ENCODE results near the gene NUBPL. TPM values are rescaled to one million over a fixed set of nuclear protein-coding genes. Genes with fewer than 3 reads are reported as not detected.

The NUBPL gene
- 35.1 and 50.2 TPM in 2 replicates for total RNA-seq (2014; rRNA removed; shearing (Covaris generic); ENCODE audit: low replicate concordance)

GRCh38 chr14:31561155-31561846 lies at the start of gene NUBPL:
TSS of gene NUBPL (plus strand) at chr14:31561404. CDS start at chr14:31561440, 36 bp downstream.
- peak within 1 kb of the TSS; percentile 78 for H2AFZ ChIP-seq (ENCODE audit: low read length)
- peak within 1 kb of the TSS; percentile 69 for H3K27ac ChIP-seq (ENCODE audit: low read length)
- peak within 1 kb of the TSS; percentile 75 for H3K9ac ChIP-seq (ENCODE audit: low read length)
- H3K36me3 ChIP-seq (ENCODE audit: insufficient read depth, low read length) = peaks cover 7% of the 10 kb centered on the region; the same call in 1 of the 2 replicates
- no peaks in the 10 kb centered on the region for H3K27me3 ChIP-seq (ENCODE audit: low read length)
- H3K4me1 ChIP-seq (ENCODE audit: low read length) = peaks cover 33% of the 10 kb centered on the region
- peak within 1 kb of the TSS; percentile 74 for H3K4me3 ChIP-seq (ENCODE audit: low read length)
- peak within 1 kb of the TSS; percentile 82 for H3K4me2 ChIP-seq (ENCODE audit: low read depth, low read length, poor library complexity, severe bottlenecking)
- H3K9me3 ChIP-seq (ENCODE audit: low read length) = no peaks in the 10 kb centered on the region
- H4K20me1 ChIP-seq (ENCODE audit: insufficient read depth, low read depth, low read length) = no peaks in the 10 kb centered on the region
- DNase-seq = peak; percentile 100
- H3K79me2 ChIP-seq (ENCODE audit: low read length) = peaks cover 25% of the 10 kb centered on the region
- H3K9me2 ChIP-seq (replicated peaks; ENCODE audit: insufficient read depth, low read length) = no peaks in the 10 kb centered on the region

GRCh38 chr14:31527087-31527486 lies 34.1 kb upstream of the NUBPL start:
- H3K4me1 ChIP-seq (ENCODE audit: low read length) = no peaks in the 10 kb centered on the region
- H3K36me3 ChIP-seq (ENCODE audit: insufficient read depth, low read length) = no peaks in the 10 kb centered on the region
- H3K79me2 ChIP-seq (ENCODE audit: low read length) = no peaks in the 10 kb centered on the region
- H2AFZ ChIP-seq (ENCODE audit: low read length) = no peak overlapping the region
- H3K9ac ChIP-seq (ENCODE audit: low read length) = no peak overlapping the region
- H3K4me2 ChIP-seq (ENCODE audit: low read depth, low read length, poor library complexity, severe bottlenecking) = no peak overlapping the region
- no peaks in the 10 kb centered on the region for H3K9me3 ChIP-seq (ENCODE audit: low read length)
- H3K27me3 ChIP-seq (ENCODE audit: low read length) = no peaks in the 10 kb centered on the region
- no peaks in the 10 kb centered on the region for H3K9me2 ChIP-seq (replicated peaks; ENCODE audit: insufficient read depth, low read length)
- H4K20me1 ChIP-seq (ENCODE audit: insufficient read depth, low read depth, low read length) = no peaks in the 10 kb centered on the region
- DNase-seq = no peak
- H3K4me3 ChIP-seq (ENCODE audit: low read length) = no peak overlapping the region
- H3K27ac ChIP-seq (ENCODE audit: low read length) = no peak overlapping the region

GRCh38 chr14:31527546-31527945 lies 33.7 kb upstream of the NUBPL start:
- no peak overlapping the region for H3K9ac ChIP-seq (ENCODE audit: low read length)
- no peak overlapping the region for H3K4me2 ChIP-seq (ENCODE audit: low read depth, low read length, poor library complexity, severe bottlenecking)
- H2AFZ ChIP-seq (ENCODE audit: low read length) = no peak overlapping the region
- no peak overlapping the region for H3K27ac ChIP-seq (ENCODE audit: low read length)
- no peaks in the 10 kb centered on the region for H3K9me3 ChIP-seq (ENCODE audit: low read length)
- H3K9me2 ChIP-seq (replicated peaks; ENCODE audit: insufficient read depth, low read length) = no peaks in the 10 kb centered on the region
- DNase-seq = no peak
- no peaks in the 10 kb centered on the region for H3K27me3 ChIP-seq (ENCODE audit: low read length)
- no peak overlapping the region for H3K4me3 ChIP-seq (ENCODE audit: low read length)
- H3K79me2 ChIP-seq (ENCODE audit: low read length) = no peaks in the 10 kb centered on the region
- no peaks in the 10 kb centered on the region for H3K4me1 ChIP-seq (ENCODE audit: low read length)
- no peaks in the 10 kb centered on the region for H4K20me1 ChIP-seq (ENCODE audit: insufficient read depth, low read depth, low read length)
- no peaks in the 10 kb centered on the region for H3K36me3 ChIP-seq (ENCODE audit: insufficient read depth, low read length)

- Histone ChIP-seq H3K4me3 (ENCODE audit: low read length) (no peak overlapping the region), H2AFZ (ENCODE audit: low read length) (no peak overlapping the region), H3K27ac (ENCODE audit: low read length) (no peak overlapping the region), H3K79me2 (ENCODE audit: low read length) (no peaks in the 10 kb centered on the region), H3K36me3 (ENCODE audit: insufficient read depth, low read length) (no peaks in the 10 kb centered on the region), H3K4me1 (ENCODE audit: low read length) (no peaks in the 10 kb centered on the region), H3K9ac (ENCODE audit: low read length) (no peak overlapping the region), H3K27me3 (ENCODE audit: low read length) (no peaks in the 10 kb centered on the region), H3K4me2 (ENCODE audit: low read depth, low read length, poor library complexity, severe bottlenecking) (no peak overlapping the region), H4K20me1 (ENCODE audit: insufficient read depth, low read depth, low read length) (no peaks in the 10 kb centered on the region), H3K9me3 (ENCODE audit: low read length) (no peaks in the 10 kb centered on the region), H3K9me2 (replicated peaks; ENCODE audit: insufficient read depth, low read length) (no peaks in the 10 kb centered on the region)
- no peak for DNase-seq
Measured at GRCh38 chr14:31529053-31529452, 32.2 kb upstream of the NUBPL start.

- Histone ChIP-seq H3K27ac (ENCODE audit: low read length) (no peak overlapping the region), H3K4me3 (ENCODE audit: low read length) (no peak overlapping the region), H3K9ac (ENCODE audit: low read length) (no peak overlapping the region), H4K20me1 (ENCODE audit: insufficient read depth, low read depth, low read length) (no peaks in the 10 kb centered on the region), H3K4me1 (ENCODE audit: low read length) (no peaks in the 10 kb centered on the region), H3K4me2 (ENCODE audit: low read depth, low read length, poor library complexity, severe bottlenecking) (no peak overlapping the region), H3K9me2 (replicated peaks; ENCODE audit: insufficient read depth, low read length) (no peaks in the 10 kb centered on the region), H3K36me3 (ENCODE audit: insufficient read depth, low read length) (no peaks in the 10 kb centered on the region), H3K27me3 (ENCODE audit: low read length) (no peaks in the 10 kb centered on the region), H3K79me2 (ENCODE audit: low read length) (no peaks in the 10 kb centered on the region), H3K9me3 (ENCODE audit: low read length) (no peaks in the 10 kb centered on the region), H2AFZ (ENCODE audit: low read length) (no peak overlapping the region)
- DNase-seq = no peak
Measured at GRCh38 chr14:31530136-31530535, 31.1 kb upstream of the NUBPL start.

- Histone ChIP-seq H4K20me1 (ENCODE audit: insufficient read depth, low read depth, low read length) (no peaks in the 10 kb centered on the region), H3K4me2 (ENCODE audit: low read depth, low read length, poor library complexity, severe bottlenecking) (no peak overlapping the region), H3K9me2 (replicated peaks; ENCODE audit: insufficient read depth, low read length) (no peaks in the 10 kb centered on the region), H3K9me3 (ENCODE audit: low read length) (no peaks in the 10 kb centered on the region), H3K27ac (ENCODE audit: low read length) (no peak overlapping the region), H2AFZ (ENCODE audit: low read length) (no peak overlapping the region), H3K9ac (ENCODE audit: low read length) (no peak overlapping the region), H3K79me2 (ENCODE audit: low read length) (no peaks in the 10 kb centered on the region), H3K4me1 (ENCODE audit: low read length) (no peaks in the 10 kb centered on the region), H3K36me3 (ENCODE audit: insufficient read depth, low read length) (no peaks in the 10 kb centered on the region), H3K27me3 (ENCODE audit: low read length) (no peaks in the 10 kb centered on the region), H3K4me3 (ENCODE audit: low read length) (no peak overlapping the region)
- DNase-seq = no peak
Measured at GRCh38 chr14:31536201-31536960, 24.8 kb upstream of the NUBPL start.

GRCh38 chr14:31541702-31542101 lies 19.5 kb upstream of the NUBPL start:
- H4K20me1 ChIP-seq (ENCODE audit: insufficient read depth, low read depth, low read length) = no peaks in the 10 kb centered on the region
- H3K79me2 ChIP-seq (ENCODE audit: low read length) = no peaks in the 10 kb centered on the region
- no peak overlapping the region for H3K9ac ChIP-seq (ENCODE audit: low read length)
- H3K9me3 ChIP-seq (ENCODE audit: low read length) = no peaks in the 10 kb centered on the region
- H3K4me2 ChIP-seq (ENCODE audit: low read depth, low read length, poor library complexity, severe bottlenecking) = no peak overlapping the region
- no peaks in the 10 kb centered on the region for H3K36me3 ChIP-seq (ENCODE audit: insufficient read depth, low read length)
- H3K27ac ChIP-seq (ENCODE audit: low read length) = no peak overlapping the region
- H3K4me3 ChIP-seq (ENCODE audit: low read length) = no peak overlapping the region
- no peaks in the 10 kb centered on the region for H3K9me2 ChIP-seq (replicated peaks; ENCODE audit: insufficient read depth, low read length)
- no peaks in the 10 kb centered on the region for H3K27me3 ChIP-seq (ENCODE audit: low read length)
- H2AFZ ChIP-seq (ENCODE audit: low read length) = no peak overlapping the region
- no peak for DNase-seq
- H3K4me1 ChIP-seq (ENCODE audit: low read length) = peaks cover 4% of the 10 kb centered on the region

GRCh38 chr14:31543969-31544799 lies 17.0 kb upstream of the NUBPL start:
- no peak overlapping the region for H3K9ac ChIP-seq (ENCODE audit: low read length)
- peak; percentile 82 for DNase-seq
- no peaks in the 10 kb centered on the region for H3K36me3 ChIP-seq (ENCODE audit: insufficient read depth, low read length)
- H3K4me1 ChIP-seq (ENCODE audit: low read length) = peaks cover 4% of the 10 kb centered on the region
- no peaks in the 10 kb centered on the region for H3K27me3 ChIP-seq (ENCODE audit: low read length)
- no peaks in the 10 kb centered on the region for H3K9me3 ChIP-seq (ENCODE audit: low read length)
- no peaks in the 10 kb centered on the region for H4K20me1 ChIP-seq (ENCODE audit: insufficient read depth, low read depth, low read length)
- no peaks in the 10 kb centered on the region for H3K9me2 ChIP-seq (replicated peaks; ENCODE audit: insufficient read depth, low read length)
- H3K79me2 ChIP-seq (ENCODE audit: low read length) = no peaks in the 10 kb centered on the region
- H3K4me3 ChIP-seq (ENCODE audit: low read length) = no peak overlapping the region
- peak overlapping the region; percentile 69; the same call in 1 of the 2 replicates for H2AFZ ChIP-seq (ENCODE audit: low read length)
- H3K4me2 ChIP-seq (ENCODE audit: low read depth, low read length, poor library complexity, severe bottlenecking) = no peak overlapping the region
- no peak overlapping the region for H3K27ac ChIP-seq (ENCODE audit: low read length)
